Measurements from ENCODE around the gene NOS1.
"Not testable (repeated sequence)": the region's sequence is repeated elsewhere in the genome, so short reads cannot be mapped to it uniquely, and the experiment has no call there.

Gene NOS1

DNA sequence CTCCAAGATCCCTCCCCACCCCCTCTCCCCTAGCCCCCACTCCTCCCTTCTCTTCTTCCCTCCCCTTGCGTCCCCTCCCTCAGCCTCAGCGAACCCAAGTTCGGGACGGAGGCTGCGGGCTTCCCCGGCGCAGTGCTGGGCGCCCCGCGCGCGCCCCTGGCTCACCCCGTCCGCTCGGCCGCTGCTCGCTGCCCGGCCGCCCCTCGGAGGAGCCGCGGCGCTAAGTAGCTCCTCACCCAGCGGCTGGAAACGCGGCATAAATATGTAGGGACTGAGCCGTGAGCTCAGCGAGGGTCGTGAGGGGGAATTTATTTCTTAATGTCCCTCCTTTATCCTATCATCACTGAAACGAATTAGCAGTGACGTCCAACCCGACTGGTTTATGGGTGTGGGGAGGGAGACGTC lies at the start of gene NOS1:
Gene NOS1 (minus strand): TSS at position 280 of the 405 bp plus-strand sequence. CDS start 30,557 bp downstream, outside the sequence.
- DNase-seq, result no peak

DNA sequence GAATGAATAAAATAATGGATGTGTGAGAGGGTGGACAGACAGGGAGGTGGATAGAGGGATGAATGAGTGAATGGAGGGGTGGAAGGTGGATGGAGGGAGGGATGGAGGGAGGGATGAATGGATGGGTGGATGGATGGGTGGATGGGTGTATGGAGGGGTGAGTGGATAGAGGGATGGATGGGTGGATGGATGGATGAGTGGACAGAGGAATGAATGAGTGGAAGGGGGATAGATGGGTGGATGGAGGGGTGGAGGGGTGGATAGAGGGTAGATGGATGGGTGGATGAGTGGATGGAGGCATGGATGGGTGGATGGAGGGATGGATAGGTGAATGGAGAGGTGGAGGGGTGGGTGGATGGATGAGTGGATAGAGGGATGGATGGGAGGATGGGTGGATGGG lies 47.9 kb upstream of the NOS1 start:
- DNase-seq, result no peak

DNA sequence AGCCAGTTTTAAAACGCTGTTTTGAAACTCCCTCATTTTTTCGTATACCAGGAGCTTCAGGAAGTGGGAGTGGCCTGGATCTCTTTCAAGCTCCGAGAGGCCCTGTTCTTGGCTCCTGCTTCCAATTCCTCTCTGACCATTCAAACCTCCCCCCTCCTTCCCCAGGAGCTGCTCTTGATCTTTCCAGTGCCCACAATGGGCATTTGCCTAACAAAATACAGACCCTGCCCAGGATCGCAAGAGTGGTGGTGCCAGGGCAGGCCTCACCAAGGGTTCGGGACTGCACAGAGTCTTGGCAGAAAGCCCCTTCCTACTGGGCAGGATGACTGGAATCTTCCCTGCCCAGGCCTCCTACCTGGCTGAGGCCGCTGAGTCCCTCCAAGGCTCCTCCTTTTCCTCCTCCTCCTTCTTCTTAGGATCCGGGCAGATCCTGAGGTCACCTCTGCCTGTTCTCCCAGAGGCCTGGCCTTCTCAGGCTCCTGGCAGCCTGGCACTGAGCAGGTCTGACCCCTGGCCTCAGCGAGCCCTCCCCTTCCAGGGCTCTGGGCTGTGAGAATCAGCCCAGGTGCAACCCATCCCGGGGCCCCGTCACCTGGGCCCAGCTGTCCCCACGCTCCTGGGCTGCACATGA lies 46.9 kb upstream of the NOS1 start:
- DNase-seq, result no peak

DNA sequence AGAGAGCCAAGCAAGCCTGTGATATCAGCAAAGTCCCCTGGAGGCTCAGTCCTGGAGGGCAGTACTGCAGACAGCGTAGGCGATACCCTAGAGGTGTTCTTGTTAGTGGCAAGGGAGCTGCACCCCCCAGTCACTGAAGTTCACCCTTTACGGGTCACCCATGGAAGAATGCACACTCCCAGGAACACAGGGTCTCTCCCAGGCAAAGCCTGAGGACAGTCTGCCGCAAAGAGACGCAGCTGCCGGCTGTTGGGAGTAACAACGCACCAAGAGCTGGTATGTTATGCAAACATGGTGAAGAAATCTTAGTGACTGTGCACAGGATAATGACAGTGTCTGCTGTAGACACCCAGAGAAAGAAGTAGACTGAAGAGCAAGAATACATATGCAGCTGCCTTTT lies 43.5 kb upstream of the NOS1 start:
- DNase-seq, result no peak

DNA sequence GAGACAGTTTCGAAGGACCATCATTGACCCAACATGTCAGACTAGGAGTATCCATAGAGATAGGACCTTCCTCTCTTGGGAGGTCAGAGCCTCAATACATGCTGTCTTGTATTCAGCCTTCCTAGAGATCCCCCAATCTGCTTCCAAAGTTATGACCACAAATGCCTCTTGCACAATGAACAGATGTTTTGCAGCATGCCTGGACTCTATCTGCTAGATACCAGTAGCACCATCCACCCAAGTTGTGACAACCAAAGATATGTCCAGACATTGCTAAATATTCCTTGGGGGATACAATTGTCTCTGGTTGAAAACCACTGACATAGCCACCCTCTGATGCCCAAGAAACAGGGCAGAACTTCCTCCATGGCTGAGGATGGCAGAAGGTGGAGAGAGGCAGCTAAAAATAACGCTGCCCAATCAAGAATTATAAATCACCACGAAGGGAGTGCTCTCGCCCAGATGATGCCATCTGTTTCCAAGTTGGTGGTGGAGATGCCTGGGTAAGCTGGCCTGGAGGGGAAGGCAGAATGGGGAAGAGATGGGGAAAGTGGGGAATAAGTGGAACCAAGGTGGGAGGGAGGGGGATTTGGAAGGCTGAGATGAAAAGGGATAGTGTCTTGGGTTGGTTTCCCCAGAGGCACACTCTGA lies 42.9 kb upstream of the NOS1 start:
- no peak for DNase-seq

DNA sequence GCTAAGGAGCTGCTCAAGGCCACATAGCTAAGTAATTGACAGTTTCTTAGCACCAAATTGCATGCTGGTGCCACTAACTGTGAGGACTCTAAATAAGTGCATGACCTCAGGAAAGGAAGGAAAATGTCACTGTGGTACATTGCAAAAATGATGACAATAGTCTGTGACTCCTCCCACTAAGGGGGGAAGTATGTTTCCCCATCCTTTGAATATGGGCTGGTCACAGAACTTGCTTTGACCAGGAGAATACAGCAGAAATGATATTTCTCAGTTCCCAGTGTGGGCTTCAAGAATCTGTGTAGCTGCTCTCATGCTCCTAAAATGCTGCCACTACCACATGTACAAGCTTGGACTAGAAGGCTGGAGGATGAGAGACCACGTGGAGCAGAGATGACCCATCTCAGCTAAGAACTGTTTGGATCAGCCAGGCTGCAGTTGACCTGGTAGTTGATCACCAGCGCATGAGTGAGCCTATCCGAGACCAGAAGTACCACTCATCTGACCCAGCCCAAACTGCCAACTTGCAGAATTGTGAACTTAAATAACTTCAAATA lies 42.2 kb upstream of the NOS1 start:
- no peak for DNase-seq

DNA sequence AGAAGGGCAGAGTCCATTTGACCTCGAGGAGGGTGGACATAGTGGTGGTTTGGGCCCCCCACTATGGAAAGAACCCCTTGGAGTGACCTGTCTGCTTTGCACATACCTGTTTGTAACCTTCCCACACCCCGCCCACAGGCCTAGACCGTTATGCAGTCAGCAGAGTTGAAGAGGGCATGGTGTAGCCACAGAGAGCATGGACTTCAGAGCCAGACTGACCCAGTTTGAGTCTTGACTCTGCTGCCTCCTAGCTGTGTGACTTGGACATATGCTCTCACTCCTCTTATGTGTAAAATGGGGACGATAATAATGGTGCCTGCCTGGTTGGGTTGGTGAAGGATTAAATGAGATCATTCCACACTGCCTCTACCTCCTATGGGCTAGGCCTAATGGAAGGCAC lies 40.9 kb upstream of the NOS1 start:
- no peak for DNase-seq

DNA sequence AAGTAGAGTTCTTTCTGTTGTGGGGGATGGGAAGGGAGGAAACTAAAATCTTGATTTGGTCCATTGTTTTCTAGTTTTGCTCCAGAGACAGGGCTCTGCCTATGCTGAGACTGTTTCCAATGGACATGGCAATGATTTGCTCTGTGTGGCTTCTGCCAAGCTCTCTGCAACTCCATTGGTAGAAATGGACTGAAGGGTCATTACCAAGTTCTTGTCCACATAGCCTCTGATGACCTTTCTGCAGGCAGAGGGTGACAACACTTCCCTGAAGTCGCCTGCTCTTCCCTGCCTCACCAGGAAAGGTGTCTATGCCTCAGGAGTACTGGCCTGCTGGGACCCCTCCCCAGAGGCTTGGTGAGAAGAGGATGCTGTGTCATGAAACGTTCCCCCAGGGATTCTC lies 39.5 kb upstream of the NOS1 start:
- DNase-seq, result no peak

DNA sequence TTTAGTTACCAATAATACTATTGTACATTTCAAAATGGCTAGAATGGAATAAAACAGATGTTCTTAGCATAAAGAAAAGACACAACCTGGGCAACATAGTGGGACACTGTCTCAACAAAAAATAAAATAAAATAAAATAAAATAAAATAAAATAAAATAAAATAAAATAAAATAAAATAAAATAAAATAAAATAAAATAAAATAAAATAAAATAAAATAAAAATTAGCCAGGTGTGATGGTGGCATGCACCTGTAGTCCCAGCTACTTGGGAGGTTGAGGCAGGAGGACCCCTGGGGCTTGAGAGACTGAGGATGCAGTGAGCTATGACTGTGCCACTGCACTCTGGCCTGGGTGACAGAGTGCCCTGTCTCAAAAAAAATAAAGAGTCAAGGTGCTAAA lies 37.1 kb upstream of the NOS1 start:
- DNase-seq, result not testable (repeated sequence)

DNA sequence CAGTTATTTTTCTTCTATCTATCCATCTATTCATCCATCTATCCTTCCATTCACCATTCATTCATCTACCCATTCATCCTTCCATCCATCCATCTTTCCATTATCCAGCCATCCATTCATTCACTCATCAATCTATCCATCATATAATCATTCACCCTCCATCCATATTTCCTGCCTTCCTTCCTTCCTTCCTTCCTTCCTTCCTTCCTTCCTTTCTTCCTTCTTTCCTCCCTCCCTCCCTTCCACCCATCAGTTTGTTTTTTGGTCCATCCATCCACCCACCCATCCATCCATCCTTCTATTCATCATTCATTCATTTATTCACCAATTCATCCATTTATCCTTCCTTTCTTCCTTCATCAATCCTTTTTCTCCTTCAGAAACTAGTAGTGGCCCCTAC lies 34.3 kb upstream of the NOS1 start:
- no peak for DNase-seq

DNA sequence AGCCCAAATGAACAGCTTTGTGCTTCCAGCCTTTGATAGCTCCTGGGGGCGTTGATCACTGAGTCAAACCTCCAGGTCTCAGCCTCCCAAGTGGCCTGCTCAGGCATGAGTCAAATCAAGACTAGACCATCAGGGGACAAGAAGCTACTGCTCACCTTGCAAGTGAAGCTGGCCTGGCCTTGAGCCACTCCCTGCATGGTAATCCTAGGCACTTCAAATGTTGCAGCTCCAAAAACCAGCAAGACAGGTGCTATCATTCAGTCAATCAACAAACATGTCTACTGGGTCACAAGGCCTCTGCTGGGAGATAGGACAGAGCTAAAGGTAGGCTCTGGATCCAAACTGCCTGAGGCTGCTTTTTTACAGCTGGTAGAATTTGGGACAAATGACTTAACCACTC lies 33.1 kb upstream of the NOS1 start:
- DNase-seq, result no peak

DNA sequence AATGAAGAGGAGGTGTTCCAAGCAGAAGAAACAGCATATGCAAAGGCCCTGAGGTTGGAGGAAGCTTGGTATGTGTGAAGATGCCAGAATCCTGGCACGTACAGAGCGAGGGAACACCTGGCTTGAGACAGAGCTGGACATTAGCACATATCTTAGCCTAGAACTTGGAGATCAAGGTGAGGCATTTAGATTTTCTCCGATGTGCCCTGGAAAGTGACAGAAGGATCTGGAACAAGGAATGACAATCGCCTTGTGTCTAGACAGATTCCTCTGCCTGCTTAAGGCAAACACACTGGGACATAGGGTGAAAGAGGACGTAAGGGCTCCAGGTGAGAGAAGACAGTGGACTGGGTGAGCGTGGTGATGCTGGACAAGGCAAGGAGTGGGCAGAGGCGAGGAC lies 32.2 kb upstream of the NOS1 start:
- DNase-seq, result no peak

DNA sequence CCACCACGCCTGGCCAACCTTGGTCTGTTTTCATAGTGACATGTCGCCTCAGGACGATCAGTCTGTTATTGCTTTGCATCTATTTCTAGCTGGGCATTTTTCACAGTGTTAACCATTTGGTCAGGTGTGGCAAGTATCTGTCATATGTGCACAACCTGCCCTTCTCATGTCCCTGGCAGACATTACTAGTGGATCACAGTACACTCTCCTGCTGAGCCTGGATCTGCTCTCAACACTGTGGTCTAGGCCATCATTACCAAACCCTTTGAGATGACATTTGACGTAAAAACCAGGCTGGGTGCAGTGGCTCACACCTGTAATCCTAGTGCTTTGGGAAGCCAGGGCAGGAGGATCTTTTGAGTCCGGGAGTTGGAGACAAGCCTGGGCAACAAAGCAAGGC lies 29.4 kb upstream of the NOS1 start:
- no peak for DNase-seq

DNA sequence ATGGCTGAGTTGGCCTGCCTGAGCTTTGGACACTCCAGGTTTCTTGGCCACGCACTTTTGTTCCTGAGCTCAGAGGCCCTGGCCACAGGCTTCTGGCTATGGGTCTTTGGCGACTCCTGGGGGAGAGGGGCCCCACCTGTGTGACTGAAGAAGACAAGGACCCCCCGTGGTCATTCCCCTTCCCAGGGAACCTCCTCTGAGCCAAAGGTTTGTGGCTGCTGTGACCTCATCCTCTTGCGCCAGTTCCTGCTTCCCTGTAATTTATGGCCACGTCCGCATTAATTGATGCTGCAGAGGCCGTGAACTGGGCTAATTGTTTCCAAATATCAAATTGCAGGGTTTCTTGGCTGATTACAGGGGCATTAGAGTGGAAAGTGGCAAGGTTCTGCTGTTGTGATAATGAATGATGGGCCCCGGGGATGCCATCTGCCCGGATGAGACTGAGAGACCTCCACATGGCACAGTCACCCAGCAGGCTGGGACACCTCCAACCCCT lies 27.6 kb upstream of the NOS1 start:
- no peak for DNase-seq

DNA sequence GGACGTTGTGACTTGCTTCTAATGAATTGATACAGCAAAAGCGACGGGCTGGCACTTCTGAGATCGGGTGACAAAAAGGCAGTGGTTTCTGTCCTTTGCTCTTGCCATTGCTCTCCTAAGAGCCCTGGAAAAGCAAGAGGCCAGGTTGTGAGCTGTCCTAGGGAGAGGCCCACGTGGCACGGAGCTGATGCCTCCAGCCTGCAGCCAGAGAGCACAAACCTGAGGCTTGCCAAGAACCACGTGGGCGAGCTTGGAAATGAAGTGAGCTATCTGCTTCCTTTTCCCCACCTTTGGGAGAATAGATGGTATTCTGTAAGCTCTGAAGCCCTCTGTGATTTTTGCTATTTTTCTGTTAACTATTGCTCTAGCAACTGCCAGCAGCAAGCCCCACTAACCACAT lies 26.4 kb upstream of the NOS1 start:
- DNase-seq, result no peak

DNA sequence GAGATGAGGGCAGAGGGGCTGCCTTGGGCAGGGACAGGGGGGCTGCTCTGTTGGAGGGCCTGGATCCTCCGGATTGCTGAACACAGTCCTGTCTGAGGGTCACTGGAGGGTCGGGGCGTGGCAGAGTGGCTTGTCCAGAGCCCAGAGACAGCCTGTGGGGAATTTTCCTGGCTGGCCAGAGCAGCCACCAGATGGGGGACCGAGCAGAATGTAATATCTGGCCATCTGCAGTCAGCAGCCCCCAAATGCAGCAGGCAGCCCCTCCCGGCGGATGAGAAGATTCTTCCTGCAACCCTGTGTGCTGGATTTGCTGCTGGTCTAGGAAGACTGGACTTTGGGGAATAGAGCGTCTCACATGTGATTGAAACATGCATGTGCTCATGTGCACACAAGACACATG lies 23.3 kb upstream of the NOS1 start:
- no peak for DNase-seq

DNA sequence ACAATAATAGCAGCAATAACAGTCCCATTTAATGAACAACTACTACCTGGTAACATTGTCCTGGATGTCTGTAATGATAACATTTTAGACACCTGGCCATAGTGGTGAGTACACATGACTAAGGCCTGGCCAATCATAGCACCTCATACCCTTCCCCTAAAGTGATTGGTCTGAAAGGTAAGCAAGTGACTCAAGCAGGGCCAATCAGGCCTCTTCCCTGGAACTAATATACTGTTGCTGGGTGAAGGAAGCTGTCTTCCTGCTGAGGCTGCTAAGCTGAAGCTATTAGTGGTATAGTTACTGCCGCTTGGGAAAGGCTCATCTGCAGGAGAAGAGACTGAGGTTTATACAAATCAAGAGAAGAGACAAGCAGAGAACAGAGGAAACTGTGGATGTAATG lies 18.7 kb upstream of the NOS1 start:
- DNase-seq, result no peak

DNA sequence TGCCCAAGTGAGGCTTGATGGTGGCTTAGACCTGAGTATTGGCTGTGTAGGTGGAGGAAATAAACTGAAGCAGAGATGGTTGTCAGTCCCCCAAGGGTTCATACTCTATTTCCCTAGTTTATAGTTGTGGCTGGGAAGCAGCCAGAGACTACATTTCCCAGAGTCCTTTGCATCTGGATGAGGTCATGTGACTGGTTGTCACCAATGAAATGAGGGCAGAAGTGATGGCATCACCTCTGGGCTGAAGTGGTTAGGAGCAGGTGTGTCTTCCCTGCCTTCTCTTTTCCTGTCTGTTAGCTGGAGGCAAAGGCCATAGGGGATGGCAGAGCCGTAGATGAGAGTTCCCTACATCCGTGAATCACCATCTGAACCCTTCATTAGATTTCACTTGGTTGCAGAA lies 16.3 kb upstream of the NOS1 start:
- no peak for DNase-seq

DNA sequence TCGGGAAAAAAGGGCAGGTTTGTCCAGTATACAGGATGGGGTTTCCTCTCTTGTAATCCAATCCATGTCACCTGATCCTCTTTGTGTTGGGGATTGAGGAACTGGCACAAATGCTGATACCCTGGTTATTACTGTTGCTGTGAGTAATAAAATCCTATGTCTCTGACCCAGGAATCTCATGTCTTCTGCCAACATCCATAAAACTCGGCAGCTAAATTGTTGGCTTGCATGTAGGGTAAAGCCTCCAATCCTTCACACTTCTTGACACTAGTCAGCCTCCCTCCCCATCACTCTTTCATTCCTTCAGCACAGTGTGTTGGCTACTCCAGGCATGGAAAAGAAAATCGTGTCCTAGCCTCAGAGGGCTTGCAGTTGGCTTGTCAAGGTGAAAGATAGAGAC lies 9.2 kb upstream of the NOS1 start:
- no peak for DNase-seq

DNA sequence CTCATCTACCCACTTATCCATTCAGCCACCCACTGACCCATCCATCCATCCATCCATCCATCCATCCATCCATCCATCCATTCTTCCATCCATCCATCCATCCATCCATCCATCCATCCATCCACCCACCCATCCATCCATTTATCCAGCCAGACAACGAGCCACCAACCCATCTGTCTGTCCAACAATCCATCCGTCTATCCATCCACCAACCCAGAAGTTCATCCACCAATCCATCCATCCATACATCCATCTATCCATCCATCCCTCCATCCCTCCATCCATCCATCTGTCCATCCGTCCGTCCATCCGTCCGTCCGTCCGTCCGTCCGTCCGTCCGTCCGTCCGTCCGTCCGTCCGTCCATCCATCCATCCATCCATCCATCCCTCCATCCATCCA lies 8.6 kb upstream of the NOS1 start:
- not testable (repeated sequence) for DNase-seq

DNA sequence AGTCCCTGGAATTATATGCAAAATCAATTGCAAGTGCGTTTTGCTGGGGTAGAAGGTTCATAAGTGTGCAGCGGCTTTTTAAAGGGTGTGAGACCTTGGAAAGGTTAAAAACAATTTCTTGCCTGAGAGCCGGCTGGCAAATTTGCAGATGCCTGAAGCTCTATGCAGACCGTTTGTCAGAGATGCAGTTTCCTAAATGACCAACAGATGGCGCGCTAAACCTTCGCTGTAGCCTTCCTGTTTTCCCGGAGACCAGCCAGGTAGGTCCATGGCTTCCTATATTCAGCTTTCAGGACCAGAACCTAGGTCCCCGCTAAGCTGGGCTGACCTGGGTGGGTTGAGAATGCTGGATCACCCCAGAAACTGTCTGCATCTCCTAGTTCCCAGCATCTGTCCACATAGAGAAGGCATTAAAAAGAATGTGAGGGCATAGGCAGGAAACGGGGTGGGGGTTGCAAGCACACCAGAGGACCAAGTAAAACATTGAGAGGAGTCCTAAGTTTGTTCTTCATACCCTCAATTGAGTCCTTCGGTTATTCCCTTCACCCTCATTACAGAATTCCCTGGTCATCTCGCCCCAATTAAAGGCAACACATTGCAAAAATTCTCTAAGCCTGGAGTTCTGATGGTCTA lies 5.7 kb upstream of the NOS1 start:
- peak; percentile 56 for DNase-seq

DNA sequence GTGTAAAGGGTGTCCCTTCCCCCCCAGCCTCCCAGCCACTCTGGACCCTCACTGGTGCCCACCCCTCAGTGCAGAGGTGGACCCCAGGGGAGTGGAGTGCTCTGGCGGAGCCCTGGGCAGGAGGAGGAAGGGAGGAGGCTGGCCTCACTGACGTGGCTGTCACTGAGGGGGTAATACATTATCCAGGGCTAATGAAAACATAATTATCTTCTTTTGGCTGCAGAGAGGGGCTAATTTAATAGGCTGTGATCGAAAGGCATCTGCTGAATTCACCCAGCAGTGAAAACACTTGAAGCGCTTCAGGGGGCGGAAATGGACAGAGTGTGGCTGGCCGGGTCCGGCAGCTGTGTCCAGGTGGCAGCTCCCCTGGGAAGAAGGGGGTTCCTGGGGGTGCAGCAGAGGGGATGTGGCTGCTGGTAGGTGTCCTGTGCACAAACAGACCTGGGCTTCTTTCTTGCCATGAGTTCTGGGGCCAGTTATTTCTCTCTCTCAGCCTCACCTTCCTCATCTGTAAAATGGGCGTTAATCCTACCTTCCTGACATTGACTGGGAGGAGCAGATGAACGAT lies 3.7 kb upstream of the NOS1 start:
- no peak for DNase-seq

DNA sequence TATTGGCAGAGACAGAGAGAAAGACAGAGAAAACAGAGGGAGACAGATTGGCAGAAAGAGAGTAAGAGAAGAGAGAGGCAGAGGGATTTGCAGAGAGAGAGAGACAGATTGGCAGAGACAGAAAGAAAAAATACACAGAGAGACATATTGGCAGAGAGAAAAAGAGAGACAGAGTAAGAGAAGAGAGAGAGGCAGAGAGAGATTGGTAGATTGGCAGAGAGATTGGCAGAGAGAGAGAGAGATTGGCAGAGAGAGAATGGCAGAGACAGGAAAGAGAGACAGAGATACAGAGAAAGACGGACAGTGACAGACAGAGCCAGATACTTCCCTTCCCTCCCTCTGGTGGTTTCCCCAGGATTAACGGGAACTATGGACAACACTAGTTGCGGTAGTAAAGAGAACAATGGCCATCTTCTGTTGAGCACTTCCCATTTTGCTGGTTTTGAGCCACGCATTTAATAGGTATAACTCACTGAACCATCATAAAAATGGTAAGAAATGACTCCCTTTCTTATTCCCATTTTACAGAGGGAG lies 2.6 kb upstream of the NOS1 start:
- DNase-seq, result no peak
